GM18951 (cell line): ENCODE results near the gene GMCL2.

ENCODE experiments used
- POLR2A ChIP-seq: IDR thresholded peaks from 4 replicates; pipeline ENCODE4 v1.6.1; 2011; ENCODE audit warnings: mild to moderate bottlenecking; ENCODE audit not compliant: insufficient read length, insufficient read depth; ENCODE audit errors: extremely low read depth
- in situ Hi-C: fragments of 300-500 bp; cut with MboI; formaldehyde crosslinking; loops from one replicate; pipeline ENCODE4 v1.12.0; 2022; ENCODE audit warnings: low sequenced_read_pairs, mixed read lengths, inconsistent platforms; ENCODE audit not compliant: unreplicated experiment

GMCL2 gene

GRCh38 chr5:178196986-178197385, 9.8 kb upstream of the GMCL2 start:
- in situ Hi-C loops, result no loop called here

GRCh38 chr5:178196281-178196812, 9.2 kb upstream of the GMCL2 start:
- in situ Hi-C loops, result no loop called here
- no peak for TF ChIP-seq POLR2A

More at GRCh38 chr5:178196986-178197385, 9.8 kb upstream of the GMCL2 start:
- TF ChIP-seq POLR2A, result no peak

GRCh38 chr5:178194026-178194425, 6.9 kb upstream of the GMCL2 start:
- in situ Hi-C loops, result no loop called here
- no peak for TF ChIP-seq POLR2A

GRCh38 chr5:178193251-178193809, 6.2 kb upstream of the GMCL2 start:
- in situ Hi-C loops, result no loop called here
- no peak for TF ChIP-seq POLR2A

- TF ChIP-seq POLR2A, result no peak
- in situ Hi-C loops, result no loop called here
These were observed 5.6 kb upstream of the GMCL2 start for GRCh38 chr5:178192787-178193186.

- in situ Hi-C loops, result no loop called here
- no peak for TF ChIP-seq POLR2A
These were observed 5.1 kb upstream of the GMCL2 start for GRCh38 chr5:178192244-178192643.

GRCh38 chr5:178191661-178192060, 4.5 kb upstream of the GMCL2 start:
- no peak for TF ChIP-seq POLR2A
- in situ Hi-C loops, result no loop called here

GRCh38 chr5:178189433-178189832, 2.3 kb upstream of the GMCL2 start:
- TF ChIP-seq POLR2A, result no peak

GRCh38 chr5:178186427-178186826, 744 bp downstream of the GMCL2 start:
- in situ Hi-C loops, result no loop called here
- no peak for TF ChIP-seq POLR2A

More at GRCh38 chr5:178189433-178189832, 2.3 kb upstream of the GMCL2 start:
- in situ Hi-C loops, result no loop called here

GRCh38 chr5:178182158-178182876, 4.9 kb downstream of the GMCL2 start:
- in situ Hi-C loops, result no loop called here
- TF ChIP-seq POLR2A, result no peak

- no peak for TF ChIP-seq POLR2A
- in situ Hi-C loops, result no loop called here
These were observed 6.9 kb downstream of the GMCL2 start for GRCh38 chr5:178180141-178180863.

GRCh38 chr5:178177569-178177968, 9.6 kb downstream of the GMCL2 start:
- in situ Hi-C loops, result no loop called here
- TF ChIP-seq POLR2A, result no peak

GRCh38 chr5:178176791-178177190, 10.4 kb downstream of the GMCL2 start:
- in situ Hi-C loops, result no loop called here
- TF ChIP-seq POLR2A, result no peak
